IMR-90 (cell line): Measurements from ENCODE around the gene ZNF691. TPM values are rescaled to one million over a fixed set of nuclear protein-coding genes. Genes with fewer than 3 reads are reported as not detected.

ENCODE experiments used
- ATAC-seq: fragments of 200-7000 bp; cut with Tn5 transposase; 2 replicates; pipeline ENCODE4 v1.9.1; 2020; ENCODE audit warnings: low read depth, mild to moderate bottlenecking, moderate library complexity
- BruUV-seq: library from RNA; stranded (reverse); fragments of 400-500 nt; replicated peaks from 2 replicates; lab custom pipeline; 2021; lab: Mats Ljungman, UMichigan
- CTCF ChIA-PET: fragments of 300-600 bp; formaldehyde crosslinking; extraction: SDS; loops from one replicate; lab custom pipeline; 2021; ENCODE audit warnings: antibody characterized with exemption; lab: Yijun Ruan, JAX
- POLR2A ChIA-PET: fragments of 300-600 bp; sonication (Branson Sonifier 250); formaldehyde crosslinking; loops from one replicate; lab custom pipeline; 2022; ENCODE audit warnings: antibody characterized with exemption; ENCODE audit not compliant: unreplicated experiment; lab: Charles Lee
- DNase-seq: peaks from one replicate; pipeline ENCODE4 v3.0.0; 2013
- H2AFZ ChIP-seq: replicated peaks from 2 replicates; pipeline ENCODE3; 2013; ENCODE audit warnings: low read length, mild to moderate bottlenecking; ENCODE audit not compliant: poor library complexity
- H2AK5ac ChIP-seq: 2 replicates; pipeline ENCODE4 v1.6.1; 2013; ENCODE audit warnings: low read depth, low read length, inconsistent platforms
- H2AK9ac ChIP-seq: replicated peaks from 2 replicates; pipeline ENCODE3; 2013; ENCODE audit warnings: mild to moderate bottlenecking, low read depth, low read length, moderate library complexity; ENCODE audit not compliant: poor library complexity
- H2BK120ac ChIP-seq: 2 replicates; pipeline ENCODE4 v1.6.1; 2013; ENCODE audit warnings: low read depth, low read length, inconsistent platforms
- H2BK15ac ChIP-seq: 3 replicates; pipeline ENCODE4 v1.6.1; 2013; ENCODE audit warnings: low read depth, low read length, inconsistent platforms
- H2BK20ac ChIP-seq: 2 replicates; pipeline ENCODE4 v1.6.1; 2013; ENCODE audit warnings: low read depth, mild to moderate bottlenecking, inconsistent platforms, low read length, moderate library complexity
- H2BK5ac ChIP-seq: 2 replicates; pipeline ENCODE4 v1.6.1; 2013; ENCODE audit warnings: mild to moderate bottlenecking, low read depth, low read length, inconsistent platforms; ENCODE audit not compliant: poor library complexity, severe bottlenecking
- H3K14ac ChIP-seq: replicated peaks from 2 replicates; pipeline ENCODE4 v1.6.1; 2013; ENCODE audit warnings: low read depth, low read length, inconsistent platforms
- H3K18ac ChIP-seq: 2 replicates; pipeline ENCODE4 v1.6.1; 2013; ENCODE audit warnings: low read depth, low read length, control low read depth
- H3K23ac ChIP-seq: 2 replicates; pipeline ENCODE4 v1.6.1; 2013; ENCODE audit warnings: low read depth, low read length, inconsistent platforms
- H3K27ac ChIP-seq: 2 replicates; pipeline ENCODE4 v1.5.1; 2013; ENCODE audit warnings: mild to moderate bottlenecking, control low read depth, low read length; ENCODE audit not compliant: insufficient read depth
- H3K27me3 ChIP-seq: 2 replicates; pipeline ENCODE4 v1.6.1; 2013; ENCODE audit warnings: low read length; ENCODE audit not compliant: control insufficient read depth, insufficient read depth
- H3K36me3 ChIP-seq: 2 replicates; pipeline ENCODE4 v1.6.1; 2013; ENCODE audit warnings: low read length, mixed read lengths; ENCODE audit not compliant: control insufficient read depth, insufficient read depth
- H3K4ac ChIP-seq: 2 replicates; pipeline ENCODE4 v1.6.1; 2013; ENCODE audit warnings: low read depth, low read length, inconsistent platforms
- H3K4me1 ChIP-seq: 2 replicates; pipeline ENCODE4 v1.6.1; 2013; ENCODE audit warnings: low read length, mixed read lengths; ENCODE audit not compliant: control insufficient read depth, insufficient read depth
- H3K4me2 ChIP-seq: 2 replicates; pipeline ENCODE4 v1.6.1; 2013; ENCODE audit warnings: low read depth, mild to moderate bottlenecking, control low read depth, low read length, moderate library complexity
- H3K4me3 ChIP-seq: 2 replicates; pipeline ENCODE4 v1.5.1; 2013; ENCODE audit warnings: low read depth, mild to moderate bottlenecking, control low read depth, low read length, moderate library complexity; ENCODE audit not compliant: insufficient read depth
- H3K56ac ChIP-seq: 2 replicates; pipeline ENCODE4 v1.6.1; 2013; ENCODE audit warnings: low read length, inconsistent platforms; ENCODE audit not compliant: insufficient read depth; ENCODE audit errors: extremely low read depth
- H3K79me1 ChIP-seq, 2 experiments: 2 replicates each; pipeline ENCODE4 v1.6.1; 2013; ENCODE audit warnings: low read length in 2 of 2, inconsistent platforms in 1 of 2, low read depth in 1 of 2
- H3K9ac ChIP-seq: 2 replicates; pipeline ENCODE4 v1.6.1; 2013; ENCODE audit warnings: low read depth, low read length, control low read depth
- H3K9me1 ChIP-seq: 2 replicates; pipeline ENCODE4 v1.6.1; 2013; ENCODE audit warnings: low read length, inconsistent platforms; ENCODE audit not compliant: insufficient read depth
- H3K9me3 ChIP-seq: 2 replicates; pipeline ENCODE4 v1.6.1; 2013; ENCODE audit warnings: low read length; ENCODE audit not compliant: control insufficient read depth, insufficient read depth
- H4K20me1 ChIP-seq: 2 replicates; pipeline ENCODE4 v1.6.1; 2013; ENCODE audit warnings: low read length, inconsistent platforms; ENCODE audit not compliant: insufficient read depth
- H4K5ac ChIP-seq: 2 replicates; pipeline ENCODE4 v1.6.1; 2013; ENCODE audit warnings: mild to moderate bottlenecking, low read depth, low read length, control low read depth
- H4K8ac ChIP-seq, 2 experiments: 2 replicates each; pipeline ENCODE4 v1.6.1; 2013; ENCODE audit warnings: low read depth in 2 of 2, low read length in 2 of 2, control low read depth in 1 of 2, inconsistent platforms in 1 of 2
- H4K91ac ChIP-seq: 2 replicates; pipeline ENCODE4 v1.6.1; 2013; ENCODE audit warnings: low read depth, low read length, inconsistent platforms; ENCODE audit not compliant: insufficient read depth
- BHLHE40 ChIP-seq: fragments of 150-350 bp; IDR thresholded peaks from 2 replicates; pipeline ENCODE4 v1.6.1; 2016; ENCODE audit warnings: mild to moderate bottlenecking, low read depth, low read length
- CEBPB ChIP-seq: IDR thresholded peaks from 2 replicates; pipeline ENCODE4 v1.6.1; 2012; ENCODE audit warnings: low read depth, low read length, improper control_type of control experiment
- CHD1 ChIP-seq: IDR thresholded peaks from 2 replicates; pipeline ENCODE4 v1.6.1; 2012; ENCODE audit warnings: low read depth, low read length, improper control_type of control experiment
- CTCF ChIP-seq: conservative IDR thresholded peaks from 2 replicates; pipeline ENCODE4 v1.5.1; 2012; ENCODE audit warnings: mild to moderate bottlenecking, low read depth, low read length, improper control_type of control experiment
- ELK1 ChIP-seq: fragments of 150-350 bp; IDR thresholded peaks from 2 replicates; pipeline ENCODE4 v1.6.1; 2016; ENCODE audit warnings: low read depth, mild to moderate bottlenecking, low read length, moderate library complexity, borderline replicate concordance
- FOS ChIP-seq: fragments of 150-350 bp; IDR thresholded peaks from 2 replicates; pipeline ENCODE4 v1.6.1; 2016; ENCODE audit warnings: low read depth, low read length
- MAFK ChIP-seq: IDR thresholded peaks from 2 replicates; pipeline ENCODE4 v1.6.1; 2012; ENCODE audit warnings: low read depth, low read length, improper control_type of control experiment
- MAZ ChIP-seq: IDR thresholded peaks from 2 replicates; pipeline ENCODE4 v1.6.1; 2012; ENCODE audit warnings: low read depth, mild to moderate bottlenecking, low read length, improper control_type of control experiment, moderate library complexity, borderline replicate concordance
- MXI1 ChIP-seq: IDR thresholded peaks from 2 replicates; pipeline ENCODE4 v1.6.1; 2012; ENCODE audit warnings: low read depth, mild to moderate bottlenecking, low read length, moderate library complexity, borderline replicate concordance
- NFE2L2 ChIP-seq: fragments of 150-350 bp; IDR thresholded peaks from 2 replicates; pipeline ENCODE4 v1.6.1; 2016; ENCODE audit warnings: low read depth, mild to moderate bottlenecking, low read length
- POLR2A ChIP-seq: IDR thresholded peaks from 2 replicates; pipeline ENCODE4 v1.6.1; 2012; ENCODE audit warnings: mild to moderate bottlenecking, low read depth, low read length
- RAD21 ChIP-seq: IDR thresholded peaks from 2 replicates; pipeline ENCODE4 v1.6.1; 2012; ENCODE audit warnings: low read length, improper control_type of control experiment
- RCOR1 ChIP-seq: IDR thresholded peaks from 2 replicates; pipeline ENCODE4 v1.6.1; 2012; ENCODE audit warnings: mild to moderate bottlenecking, low read length, improper control_type of control experiment; ENCODE audit not compliant: insufficient replicate concordance
- RFX5 ChIP-seq: IDR thresholded peaks from 2 replicates; pipeline ENCODE4 v1.8.0; 2012; ENCODE audit warnings: low read depth, mild to moderate bottlenecking, low read length, moderate library complexity
- SMC3 ChIP-seq: fragments of 150-350 bp; IDR thresholded peaks from 2 replicates; pipeline ENCODE4 v1.6.1; 2016; ENCODE audit warnings: low read depth, mild to moderate bottlenecking, antibody characterized with exemption, low read length, moderate library complexity
- USF2 ChIP-seq: fragments of 150-350 bp; IDR thresholded peaks from 2 replicates; pipeline ENCODE4 v1.6.1; 2017; ENCODE audit warnings: mild to moderate bottlenecking, antibody characterized with exemption, low read length, low read depth
- WGBS, 2 experiments: methylation state at CpG; one replicate each; pipeline versions ENCODE4 v1.1.5 to v1.1.7; 2013; ENCODE audit warnings: missing lambda C conversion rate in 2 of 2; ENCODE audit not compliant: insufficient read length in 1 of 2; ENCODE audit errors: extremely low coverage in 2 of 2; 5-methylcytosine and 5-hydroxymethylcytosine counted together
- dilution Hi-C: fragments of 300-500 bp; cut with HindIII; formaldehyde crosslinking; loops from one replicate; pipeline ENCODE4 v1.14.3; 2018; ENCODE audit warnings: low sequenced_read_pairs; ENCODE audit not compliant: unreplicated experiment
- in situ Hi-C: fragments of 300-500 bp; cut with MboI; formaldehyde crosslinking; loops from 3 replicates; pipeline ENCODE4 v1.14.3; 2019; ENCODE audit warnings: low sequenced_read_pairs, inconsistent platforms, mixed read lengths
- intact Hi-C: fragments of 100-400 bp; cut with micrococcal nuclease; formaldehyde crosslinking; loops from 2 replicates; pipeline ENCODE4 v1.10.0; 2022
- polyA plus RNA-seq, 3 experiments: library from polyadenylated mRNA; depleted of rRNA; stranded (reverse); fragments of >200 nt; gene quantifications; 2 replicates each; pipeline ENCODE4 v1.2.3, GENCODE V29; 2012; ENCODE audit warnings: low replicate concordance in 1 of 3
- total RNA-seq: library from RNA; depleted of rRNA; stranded (reverse); fragments of >200 nt; gene quantifications from 2 replicates; pipeline ENCODE4 v1.2.3, GENCODE V29; 2012

The ZNF691 gene
- total and polyA plus RNA-seq, 2 of the 4 experiments (the other 2 are of a cell fraction): 6.8 to 13.6 TPM

GRCh38 chr1:42851420-42851819 is 5.0 kb downstream of the ZNF691 start:
- peaks cover 18 to 27% of the 10 kb centered on the region in 2 experiments for H3K79me1 ChIP-seq
- H4K8ac ChIP-seq: no peak overlapping the region
- H3K9ac ChIP-seq: no peak overlapping the region
- H3K18ac ChIP-seq: no peak overlapping the region
- ChIA-PET CTCF (no interaction called here), POLR2A (no interaction called here)
- no peak overlapping the region for H2BK20ac ChIP-seq
- no peak overlapping the region for H3K14ac ChIP-seq
- no peak overlapping the region for H3K4me2 ChIP-seq
- H3K27ac ChIP-seq: no peak overlapping the region
- no peak overlapping the region for H2AK5ac ChIP-seq
- peaks cover 15% of the 10 kb centered on the region for H3K36me3 ChIP-seq
- H2AK9ac ChIP-seq: no peak overlapping the region
- H3K9me3 ChIP-seq: peaks cover 11% of the 10 kb centered on the region
- H4K91ac ChIP-seq: no peak overlapping the region
- H4K20me1 ChIP-seq: no peaks in the 10 kb centered on the region
- peaks cover 15% of the 10 kb centered on the region for H3K9me1 ChIP-seq
- no peak overlapping the region for H3K56ac ChIP-seq
- H3K27me3 ChIP-seq: no peaks in the 10 kb centered on the region
- ATAC-seq: no peak
- H3K23ac ChIP-seq: no peak overlapping the region
- peaks cover 4% of the 10 kb centered on the region; the same call in 1 of the 2 replicates for H3K4me1 ChIP-seq
- TF ChIP-seq CHD1 (no peak), RCOR1 (no peak), RFX5 (no peak), MAFK (no peak), MAZ (no peak), POLR2A (no peak), CEBPB (no peak), USF2 (no peak), CTCF (no peak), MXI1 (no peak), SMC3 (no peak), FOS (no peak), NFE2L2 (no peak), ELK1 (no peak), BHLHE40 (no peak), RAD21 (no peak)
- 97% methylated on average over 6 of the region's 15 CpGs; no CpG with 5 or more reads in 1 of the 2 experiments for WGBS, 2 experiments
- in situ Hi-C loops: no loop called here
- H2BK5ac ChIP-seq: no peak overlapping the region
- no peak overlapping the region for H4K5ac ChIP-seq
- intact Hi-C loops: no loop called here
- H2BK120ac ChIP-seq: no peak overlapping the region
- no peak overlapping the region for H3K4ac ChIP-seq
- H2AFZ ChIP-seq: no peak overlapping the region
- H2BK15ac ChIP-seq: no peak overlapping the region
- BruUV-seq: no TSS peak
- no peak overlapping the region for H3K4me3 ChIP-seq
- no peak for DNase-seq
- dilution Hi-C loops: no loop called here
